Pancreas (tissue), 10 donors: ENCODE results near the gene SLC7A4. TPM values are rescaled to one million over a fixed set of nuclear protein-coding genes. Genes with fewer than 3 reads are reported as not detected.

Experiments used
- ATAC-seq, 4 donors: fragments of 200-7000 bp; cut with Tn5 transposase; one replicate each; pipeline versions ENCODE4 v1.8.0 to v1.9.1; 2020; ENCODE audit warnings: mild to moderate bottlenecking in 4 of 4, moderate library complexity in 4 of 4
- DNase-seq, 6 donors: peaks; one replicate each; pipeline ENCODE4 v3.0.0-alpha.2; 2020
- FAIRE-seq: peaks from 2 replicates; lab custom pipeline; 2012; peaks lifted over from hg19 to GRCh38; lab: Jason Lieb, UNC
- H3K27ac ChIP-seq, 4 donors: fragments of 200-600 bp; sonication (generic); 1 replicate in 3 of 4; 2 replicates in 1 of 4; pipeline versions ENCODE4 v1.5.0 to v1.8.0; 2020
- H3K27me3 ChIP-seq, 4 donors: fragments of 200-600 bp; one replicate each; pipeline ENCODE4 v1.8.0; 2021
- H3K36me3 ChIP-seq, 3 donors: fragments of 200-600 bp; sonication (generic) in 1 of 3; one replicate each; pipeline versions ENCODE4 v1.5.0 to v1.8.0; 2020 to 2021
- H3K4me1 ChIP-seq, 3 donors: fragments of 200-600 bp; one replicate each; pipeline ENCODE4 v1.8.0; 2021
- H3K4me3 ChIP-seq, 4 donors: fragments of 200-600 bp; sonication (generic) in 2 of 4; one replicate each; pipeline versions ENCODE4 v1.5.0 to v1.8.0; 2020 to 2021
- H3K9me3 ChIP-seq, 4 donors: fragments of 200-600 bp; one replicate each; pipeline ENCODE4 v1.8.0; 2021
- WGBS, 2 donors: extraction: QIAGEN DNeasy Blood & Tissue Kit; methylation state at CpG; one replicate each; pipeline ENCODE4 v1.1.7; 2013; 5-methylcytosine and 5-hydroxymethylcytosine counted together
- intact Hi-C, 3 donors: fragments of 100-400 bp; cut with DNase I; formaldehyde crosslinking; loops; one replicate each; pipeline versions ENCODE4 v1.11.1 to v1.14.2; 2022
- polyA plus RNA-seq, 2 donors: library from polyadenylated mRNA; stranded (reverse); fragments of 200-250 nt; gene quantifications; one replicate each; pipeline ENCODE4 v1.2.3, GENCODE V29; 2013
- total RNA-seq, 6 donors: library from RNA; stranded (reverse); fragmentation: NEBNext Ultra II Directional in 4 of 6; extraction: Animal tissue kit (Norgen Biotek cat#: 25700) in 4 of 6; gene quantifications; one replicate each; pipeline versions ENCODE4 v1.2.1 to v1.2.4, GENCODE V29; 2021 to 2023
- TF ChIP-seq, protein P1 (sequence below), 4 donors: fragments of 200-600 bp; sonication (generic) in 3 of 4; IDR thresholded peaks; one replicate each; pipeline versions ENCODE4 v1.5.0 to v1.8.0; 2021; ENCODE audit warnings: antibody characterized with exemption in 4 of 4
- donor health status: healthy with polysubstance abuse.
- donor health status: DM: no; HTN: no; CAD: no; lungs with moderate emphysema.
- donor health status: DM: no; HTN: no; CAD: no.
- donor health status: control.
- donor health status: control.
- donor health status: Bipolar disorder and iron deficiency.
- donor health status: DM: yes; HTN: yes; CAD: no.
- donor health status: DM: no; HTN: no; CAD: no.
- donor health status: DM: no; HTN: no; CAD: no.
- donor health status: DM: yes; HTN: yes; CAD: no.

The SLC7A4 gene
- under 1 TPM in 5 of 6 donors, not detected in 1; 0.09 to 0.28 (median 0.18) TPM for total RNA-seq
- polyA plus RNA-seq = 1 to 10 TPM in 1 of 2 donors, under 1 TPM in 1; 0.68 to 1.4 TPM

GRCh38 chr22:21032037-21032867, at the start of gene SLC7A4:
Gene SLC7A4 (minus strand): TSS chr22:21032561. CDS start chr22:21031812, 749 bp downstream.
- intact Hi-C loops = no loop called here

DNA sequence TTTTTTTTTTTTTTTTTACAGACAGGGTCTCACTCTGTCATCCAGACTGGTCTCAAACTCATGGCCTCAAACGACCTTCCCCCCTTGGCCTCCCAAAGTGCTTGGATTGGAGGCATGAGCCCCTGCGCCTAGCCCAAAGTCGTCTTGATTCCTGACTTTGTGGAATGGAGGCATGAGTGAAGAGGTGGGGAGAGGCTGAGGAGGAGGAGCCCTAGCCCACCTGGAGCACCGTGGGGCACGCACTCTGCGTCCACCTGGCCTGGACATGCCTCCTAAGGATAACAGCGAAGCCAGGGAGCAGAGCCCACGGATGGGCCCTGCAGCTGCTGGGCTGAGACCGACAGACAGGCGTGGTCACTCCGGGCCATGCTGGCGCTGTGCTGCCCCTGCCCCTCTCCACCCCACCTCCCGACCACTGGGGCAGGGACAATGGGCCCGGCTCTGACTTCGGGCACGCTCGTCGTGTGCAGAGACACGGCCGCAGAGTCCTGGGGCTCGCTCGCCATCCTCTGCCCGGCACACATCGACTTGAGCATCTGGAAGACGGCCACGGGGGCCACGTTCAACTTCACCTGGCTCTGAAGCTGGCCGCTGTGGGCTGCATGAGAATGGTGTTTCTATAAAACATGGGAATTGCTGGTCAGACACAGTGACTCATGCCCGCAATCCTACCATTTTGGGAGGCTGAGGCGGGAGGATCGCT, 48.2 kb upstream of the SLC7A4 start:
- intact Hi-C loops = no loop called here
- Histone ChIP-seq H3K4me3 (no peak overlapping the region), H3K36me3 (no peaks in the 10 kb centered on the region), H3K9me3 (no peaks in the 10 kb centered on the region), H3K27ac (no peak overlapping the region), H3K27me3 (no peaks in the 10 kb centered on the region), H3K4me1 (no peaks in the 10 kb centered on the region)
- no peak for ATAC-seq
- no peak for FAIRE-seq
- TF ChIP-seq, protein P1, sequence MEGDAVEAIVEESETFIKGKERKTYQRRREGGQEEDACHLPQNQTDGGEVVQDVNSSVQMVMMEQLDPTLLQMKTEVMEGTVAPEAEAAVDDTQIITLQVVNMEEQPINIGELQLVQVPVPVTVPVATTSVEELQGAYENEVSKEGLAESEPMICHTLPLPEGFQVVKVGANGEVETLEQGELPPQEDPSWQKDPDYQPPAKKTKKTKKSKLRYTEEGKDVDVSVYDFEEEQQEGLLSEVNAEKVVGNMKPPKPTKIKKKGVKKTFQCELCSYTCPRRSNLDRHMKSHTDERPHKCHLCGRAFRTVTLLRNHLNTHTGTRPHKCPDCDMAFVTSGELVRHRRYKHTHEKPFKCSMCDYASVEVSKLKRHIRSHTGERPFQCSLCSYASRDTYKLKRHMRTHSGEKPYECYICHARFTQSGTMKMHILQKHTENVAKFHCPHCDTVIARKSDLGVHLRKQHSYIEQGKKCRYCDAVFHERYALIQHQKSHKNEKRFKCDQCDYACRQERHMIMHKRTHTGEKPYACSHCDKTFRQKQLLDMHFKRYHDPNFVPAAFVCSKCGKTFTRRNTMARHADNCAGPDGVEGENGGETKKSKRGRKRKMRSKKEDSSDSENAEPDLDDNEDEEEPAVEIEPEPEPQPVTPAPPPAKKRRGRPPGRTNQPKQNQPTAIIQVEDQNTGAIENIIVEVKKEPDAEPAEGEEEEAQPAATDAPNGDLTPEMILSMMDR (IDR thresholded peaks at IDR 0.05) = no peak
- 82 to 87% methylated on average over 31 of the region's 31 CpGs for WGBS, 2 donors
- DNase-seq = no peak

More at GRCh38 chr22:21032037-21032867, at the start of gene SLC7A4:
- Histone ChIP-seq H3K4me3 (peak within 1 kb of the TSS in 3 of 4 donors; percentile 3 to 40 (median 10)), H3K36me3 (no peaks in the 10 kb centered on the region), H3K9me3 (no peaks in the 10 kb centered on the region), H3K27ac (no peak within 1 kb of the TSS), H3K27me3 (no peaks in the 10 kb centered on the region), H3K4me1 (no peaks in the 10 kb centered on the region)
- ATAC-seq = peak; percentile 40 to 73 (median 63)
- TF ChIP-seq, protein P1 (IDR thresholded peaks at IDR 0.05) = no peak
- 10 to 13% methylated on average over 37 to 59 of the region's 59 CpGs for WGBS, 2 donors
- FAIRE-seq = no peak
- peak in 1 of 6 donors; percentile 66 for DNase-seq

DNA sequence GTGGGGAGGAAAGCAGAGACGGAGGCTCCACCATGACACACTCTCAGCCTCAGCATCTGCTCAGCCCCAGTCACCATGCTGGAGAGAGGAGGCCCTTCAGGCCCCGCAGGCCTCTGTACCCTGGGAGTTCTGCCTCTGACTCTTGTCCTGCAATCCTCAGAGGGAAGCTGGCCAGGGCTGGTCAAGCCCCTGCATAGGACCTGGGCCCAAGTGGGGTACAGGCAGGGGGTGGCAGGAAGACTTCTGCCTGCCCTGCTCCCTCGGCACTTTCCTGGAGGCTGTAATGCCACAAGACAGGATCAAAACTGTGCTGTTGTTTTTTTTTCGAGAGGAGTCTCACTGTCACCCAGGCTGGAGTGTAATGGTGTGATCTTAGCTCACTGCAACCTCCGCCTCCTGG, 47.1 kb upstream of the SLC7A4 start:
- no peaks in the 10 kb centered on the region for H3K9me3 ChIP-seq
- H3K27me3 ChIP-seq = no peaks in the 10 kb centered on the region
- intact Hi-C loops = loop anchor here in 1 of 3 donors (10.0 kb wide), 1 partner anchor 55 kb away; no protein-coding TSS in a partner anchor
- ATAC-seq (no peak), FAIRE-seq (no peak), DNase-seq (no peak)
- H3K4me1 ChIP-seq = no peaks in the 10 kb centered on the region
- TF ChIP-seq, protein P1 (IDR thresholded peaks at IDR 0.05) = no peak
- H3K4me3 ChIP-seq = no peak overlapping the region
- WGBS, 2 donors = 82 to 90% methylated on average over 5 of the region's 5 CpGs
- H3K36me3 ChIP-seq = no peaks in the 10 kb centered on the region
- H3K27ac ChIP-seq = no peak overlapping the region

- no peaks in the 10 kb centered on the region for H3K9me3 ChIP-seq
- ATAC-seq (no peak), FAIRE-seq (no peak), DNase-seq (no peak)
- TF ChIP-seq, protein P1 (IDR thresholded peaks at IDR 0.05) = no peak
- H3K27me3 ChIP-seq = no peaks in the 10 kb centered on the region
- intact Hi-C loops = loop anchor here in 1 of 3 donors (10.0 kb wide), 1 partner anchor 54 kb away; no protein-coding TSS in a partner anchor
- 78 to 81% methylated on average over 11 of the region's 11 CpGs for WGBS, 2 donors
- no peak overlapping the region for H3K27ac ChIP-seq
- H3K4me1 ChIP-seq = no peaks in the 10 kb centered on the region
- no peaks in the 10 kb centered on the region for H3K36me3 ChIP-seq
- no peak overlapping the region for H3K4me3 ChIP-seq
These were observed 46.6 kb upstream of the SLC7A4 start for GRCh38 chr22:21078916-21079315.
